ENCODE measurements around the gene MSI2.
"Not testable (repeated sequence)": the region's sequence is repeated elsewhere in the genome, so short reads cannot be mapped to it uniquely, and the experiment has no call there.

MSI2 gene

GRCh38 chr17:57255776-57256681 lies at the start of gene MSI2:
Gene MSI2, plus strand, starts transcription at chr17:57256523. Its CDS starts 220 bp downstream, at chr17:57256743.
- peak; percentile 88 for DNase-seq (ENCODE audit: low read depth)

DNA sequence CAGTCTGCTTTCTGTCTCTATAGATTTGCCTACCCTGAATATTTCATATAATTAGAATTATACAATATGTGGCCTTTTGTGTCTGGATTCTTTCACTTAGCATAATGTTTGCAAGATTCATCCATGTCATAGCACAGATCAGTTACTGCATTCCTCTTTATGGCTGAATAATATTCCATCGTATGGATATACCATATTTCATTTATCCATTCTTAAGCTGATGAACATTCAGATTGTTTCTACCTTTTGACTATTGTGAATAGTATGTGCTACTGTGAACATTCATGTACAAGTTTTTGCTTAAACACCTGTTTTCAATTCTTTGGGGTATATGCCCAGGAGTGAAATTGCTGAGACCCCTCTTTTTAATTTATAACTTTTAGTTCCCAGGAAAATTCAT lies 49.4 kb upstream of the MSI2 start:
- DNase-seq (ENCODE audit: low read depth) = no peak

GRCh38 chr17:57207396-57207795 lies 48.9 kb upstream of the MSI2 start:
- DNase-seq (ENCODE audit: low read depth) = no peak

- no peak for DNase-seq (ENCODE audit: low read depth)
Observed at GRCh38 chr17:57210224-57210553, 46.1 kb upstream of the MSI2 start.

GRCh38 chr17:57210972-57211411 lies 45.3 kb upstream of the MSI2 start:
- DNase-seq (ENCODE audit: low read depth) = no peak

DNA sequence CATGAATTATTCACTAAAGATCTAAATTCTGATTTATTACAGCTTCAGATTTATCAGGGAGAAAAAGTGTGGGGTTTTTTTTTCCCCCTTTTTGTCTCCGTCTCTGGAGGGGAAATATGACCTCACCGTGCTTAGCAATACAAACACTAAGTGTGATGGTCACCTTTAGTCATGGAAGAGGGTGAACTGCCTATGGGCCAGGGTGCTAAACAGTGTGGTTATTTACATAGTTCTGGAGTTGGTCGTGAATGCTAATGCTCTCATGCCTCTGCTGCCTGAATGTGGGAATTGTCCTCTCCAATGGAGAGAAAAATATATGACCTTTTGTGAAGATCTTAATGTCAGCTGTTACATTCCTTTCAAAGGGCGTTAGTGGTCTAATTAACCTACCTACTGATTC lies 44.8 kb upstream of the MSI2 start:
- DNase-seq (ENCODE audit: low read depth) = no peak

DNA sequence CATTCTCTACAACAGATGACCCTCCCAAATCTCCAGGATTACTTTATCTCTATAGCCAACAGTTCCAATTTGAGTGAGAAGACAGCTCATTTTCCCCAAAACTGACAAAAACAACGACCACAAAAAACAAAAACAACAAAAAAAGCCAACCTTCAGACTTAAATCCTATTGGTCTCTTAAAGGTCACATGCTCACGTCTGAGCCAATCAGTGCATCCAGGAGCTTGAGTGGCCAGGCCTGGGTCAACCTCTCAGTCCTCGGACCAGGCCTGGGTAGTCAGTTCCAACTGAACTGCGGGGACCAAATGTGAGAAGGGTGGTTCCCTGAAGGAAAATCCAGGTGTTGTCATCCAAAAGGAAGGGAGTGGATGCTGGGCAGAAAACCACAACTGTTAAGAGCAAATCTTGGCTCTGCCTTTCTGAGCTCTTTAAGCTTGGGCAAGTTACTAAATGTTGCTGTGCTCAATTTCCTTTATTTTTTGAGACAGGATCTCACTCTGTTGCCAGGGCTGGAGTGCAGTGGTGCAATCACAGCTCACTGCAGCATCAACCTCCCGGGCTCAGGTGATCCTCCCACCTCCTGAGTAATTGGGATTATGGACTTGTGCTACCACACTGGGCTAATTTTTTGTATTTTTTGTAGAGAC lies 43.0 kb upstream of the MSI2 start:
- no peak for DNase-seq (ENCODE audit: low read depth)

GRCh38 chr17:57215317-57215716 lies 41.0 kb upstream of the MSI2 start:
- no peak for DNase-seq (ENCODE audit: low read depth)

- DNase-seq (ENCODE audit: low read depth) = no peak
Observed at GRCh38 chr17:57221366-57222350, 34.7 kb upstream of the MSI2 start.

- DNase-seq (ENCODE audit: low read depth) = not testable (repeated sequence)
Observed at GRCh38 chr17:57222422-57222821, 33.9 kb upstream of the MSI2 start.

GRCh38 chr17:57225127-57225526 lies 31.2 kb upstream of the MSI2 start:
- no peak for DNase-seq (ENCODE audit: low read depth)

GRCh38 chr17:57226793-57227192 lies 29.5 kb upstream of the MSI2 start:
- no peak for DNase-seq (ENCODE audit: low read depth)

DNA sequence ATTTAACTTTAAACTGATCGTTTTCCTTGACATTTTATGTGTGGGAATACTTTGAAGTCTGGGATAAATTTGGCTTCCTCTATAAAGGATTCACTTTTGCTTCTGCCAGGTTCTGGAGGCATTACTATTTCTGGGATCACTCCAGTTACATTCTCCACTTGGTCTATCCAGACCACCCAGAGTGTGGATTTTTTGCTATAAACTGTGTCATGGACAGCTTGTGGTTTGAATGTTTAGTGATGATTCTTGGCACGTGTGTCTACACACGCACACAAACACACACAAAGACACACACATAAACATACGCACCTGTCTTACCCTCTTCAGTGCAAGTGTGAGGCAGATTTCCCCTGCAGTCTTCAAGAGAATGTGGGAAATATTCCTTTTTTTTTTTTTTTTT lies 27.4 kb upstream of the MSI2 start:
- DNase-seq (ENCODE audit: low read depth) = no peak

DNA sequence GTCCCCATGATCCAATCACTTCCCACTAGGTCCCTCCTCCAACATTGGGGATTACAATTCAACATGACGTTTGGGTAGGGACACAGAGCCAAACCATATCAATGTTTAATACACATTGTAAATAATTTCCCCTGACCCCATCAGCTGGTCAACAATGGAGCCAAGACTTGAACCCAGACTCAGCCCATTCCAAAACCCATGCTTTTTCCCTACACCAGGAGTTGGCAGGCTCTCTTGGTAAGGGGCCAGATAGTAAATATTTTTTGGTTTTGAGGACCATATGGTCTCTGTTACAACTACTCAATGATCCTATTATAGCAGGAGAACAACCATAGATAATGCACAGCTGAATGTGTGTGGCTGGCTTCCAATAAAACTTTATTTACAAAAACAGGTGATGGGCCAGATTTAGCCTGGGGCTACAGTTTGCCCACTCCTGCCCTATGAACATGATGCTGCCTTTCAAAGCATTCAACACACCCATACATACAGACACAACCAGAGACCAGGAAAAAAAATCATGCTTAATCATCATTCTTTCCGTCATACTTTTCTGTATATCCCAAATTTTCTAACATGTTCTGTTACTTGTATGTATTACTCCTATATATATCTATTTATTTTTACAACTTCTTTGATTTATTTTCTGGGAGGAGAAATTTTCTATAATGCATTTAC lies 22.1 kb upstream of the MSI2 start:
- no peak for DNase-seq (ENCODE audit: low read depth)

- DNase-seq (ENCODE audit: low read depth) = no peak
Observed at GRCh38 chr17:57234739-57235092, 21.6 kb upstream of the MSI2 start.

GRCh38 chr17:57235124-57235523 lies 21.2 kb upstream of the MSI2 start:
- no peak for DNase-seq (ENCODE audit: low read depth)

DNA sequence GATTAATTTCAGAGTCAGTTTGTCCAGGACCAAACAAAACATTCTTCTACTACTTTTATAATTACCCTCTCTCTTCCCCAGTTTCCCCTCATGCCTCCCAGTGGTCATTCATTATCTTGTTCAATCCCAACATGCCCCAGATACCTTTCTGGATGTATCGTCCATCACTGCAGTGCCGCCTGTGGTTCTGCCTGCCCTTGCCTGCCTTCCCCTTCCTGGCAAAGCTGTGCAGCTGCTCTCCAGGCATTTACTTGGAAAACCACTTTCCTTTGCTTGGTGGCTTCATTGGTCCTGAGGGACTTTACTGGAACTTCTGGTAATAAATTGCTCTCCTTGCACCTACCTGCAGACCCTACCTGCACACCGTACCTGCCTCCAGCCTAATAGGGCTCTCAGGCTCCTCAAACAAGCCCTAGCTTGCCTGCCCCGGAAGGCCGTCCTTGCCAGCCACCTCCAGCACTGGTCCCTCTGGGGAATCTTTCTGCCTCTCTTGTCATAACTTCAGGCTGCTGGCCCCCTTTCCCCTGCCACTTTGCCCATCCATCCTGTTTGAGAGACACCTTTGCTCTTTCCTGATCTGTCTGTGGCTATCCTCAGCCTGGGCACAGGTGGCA lies 19.5 kb upstream of the MSI2 start:
- DNase-seq (ENCODE audit: low read depth) = no peak

DNA sequence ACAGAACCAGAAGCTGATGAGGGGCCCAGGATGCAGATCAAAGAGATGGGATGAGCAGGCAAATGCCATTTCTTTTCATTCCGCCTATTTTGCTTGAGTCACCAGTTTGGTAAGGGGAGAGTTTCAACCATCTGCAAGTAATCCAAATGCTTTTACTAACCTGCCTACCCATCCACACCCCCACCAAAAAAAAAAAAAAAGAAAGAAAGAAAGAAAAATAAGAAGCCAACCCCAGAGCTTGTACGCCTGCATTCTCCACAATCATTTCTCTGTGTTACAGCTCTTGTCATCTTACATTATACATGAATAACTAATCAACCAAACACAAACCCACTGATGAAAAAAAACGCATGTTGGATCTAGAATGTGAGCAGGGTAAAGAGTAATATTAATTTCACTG lies 15.7 kb upstream of the MSI2 start:
- no peak for DNase-seq (ENCODE audit: low read depth)

DNA sequence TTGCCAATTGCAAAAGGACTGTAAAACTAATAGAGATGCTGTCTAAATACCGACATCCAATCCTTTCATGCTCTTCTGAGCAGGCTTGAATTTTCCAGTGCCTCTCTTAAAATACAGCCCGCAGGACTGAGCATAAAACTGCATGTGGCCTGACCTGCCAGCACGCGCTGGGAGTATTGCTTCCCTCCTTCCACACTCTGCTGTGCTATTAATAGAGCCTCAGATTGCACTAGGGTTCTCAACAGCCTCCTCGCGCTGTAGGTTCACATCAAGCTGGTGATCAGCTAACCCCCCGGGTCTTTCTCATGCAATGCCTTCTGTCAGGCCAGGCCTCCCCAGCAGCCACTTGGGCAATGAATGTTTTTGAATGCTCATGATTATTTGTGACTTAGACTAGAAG lies 14.2 kb upstream of the MSI2 start:
- no peak for DNase-seq (ENCODE audit: low read depth)

GRCh38 chr17:57243171-57243622 lies 13.1 kb upstream of the MSI2 start:
- DNase-seq (ENCODE audit: low read depth) = peak; percentile 67

- DNase-seq (ENCODE audit: low read depth) = no peak
Observed at GRCh38 chr17:57245786-57246185, 10.5 kb upstream of the MSI2 start.

Data from activated T-cell treated with anti-CD3 and anti-CD28 coated beads for 1 hour (primary cell).